GM18526 (cell line): ENCODE data around the gene IL31.

Experiments
- POLR2A ChIP-seq: IDR thresholded peaks from 3 replicates; pipeline ENCODE4 v1.6.1; 2011; ENCODE audit not compliant: insufficient read length; ENCODE audit errors: extremely low read depth

Gene IL31

GRCh38 chr12:122145505-122146330 is 28.3 kb downstream of the IL31 start:
- TF ChIP-seq POLR2A, result no peak

DNA sequence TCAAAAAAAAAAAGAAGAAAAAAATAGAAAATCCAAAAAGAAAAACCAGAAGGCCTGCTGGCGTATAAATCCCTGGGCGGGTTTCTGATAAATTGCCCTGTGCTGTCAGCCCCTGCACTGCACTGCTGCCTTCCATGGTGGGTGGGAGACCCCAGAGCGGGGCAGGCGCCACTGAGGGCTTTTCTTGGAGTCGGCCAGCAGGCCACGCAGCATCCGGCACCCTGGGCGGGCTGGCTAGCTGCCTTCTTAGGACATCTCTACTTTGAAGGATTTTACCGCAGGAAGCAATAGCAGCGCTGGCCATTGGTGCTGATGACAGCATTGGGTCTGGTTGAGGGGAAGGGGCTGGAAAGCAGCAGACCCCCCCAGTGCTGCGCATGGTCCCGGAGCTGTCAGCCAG is 29.1 kb downstream of the IL31 start:
- TF ChIP-seq POLR2A, result no peak

DNA sequence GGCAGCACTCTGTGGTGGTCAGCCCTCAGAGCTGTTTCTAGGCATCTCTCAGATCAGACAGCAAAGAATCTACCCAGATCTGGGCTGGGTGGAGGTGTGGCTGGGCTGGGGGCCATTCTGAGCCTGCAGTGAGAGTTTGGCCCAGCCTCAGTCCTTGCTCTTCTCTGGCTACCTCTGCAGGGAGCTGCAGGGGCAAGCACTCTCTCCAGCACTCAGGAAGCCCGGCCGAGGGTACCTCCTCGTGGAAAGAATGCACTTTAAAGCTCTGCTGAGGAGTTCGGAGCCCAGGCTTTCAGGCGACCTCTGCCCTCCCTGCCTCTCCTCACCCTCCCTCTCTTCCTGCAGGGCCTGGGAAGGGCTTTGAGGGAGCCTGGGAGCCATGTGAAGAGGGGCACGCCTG is 31.2 kb downstream of the IL31 start:
- TF ChIP-seq POLR2A, result no peak

DNA sequence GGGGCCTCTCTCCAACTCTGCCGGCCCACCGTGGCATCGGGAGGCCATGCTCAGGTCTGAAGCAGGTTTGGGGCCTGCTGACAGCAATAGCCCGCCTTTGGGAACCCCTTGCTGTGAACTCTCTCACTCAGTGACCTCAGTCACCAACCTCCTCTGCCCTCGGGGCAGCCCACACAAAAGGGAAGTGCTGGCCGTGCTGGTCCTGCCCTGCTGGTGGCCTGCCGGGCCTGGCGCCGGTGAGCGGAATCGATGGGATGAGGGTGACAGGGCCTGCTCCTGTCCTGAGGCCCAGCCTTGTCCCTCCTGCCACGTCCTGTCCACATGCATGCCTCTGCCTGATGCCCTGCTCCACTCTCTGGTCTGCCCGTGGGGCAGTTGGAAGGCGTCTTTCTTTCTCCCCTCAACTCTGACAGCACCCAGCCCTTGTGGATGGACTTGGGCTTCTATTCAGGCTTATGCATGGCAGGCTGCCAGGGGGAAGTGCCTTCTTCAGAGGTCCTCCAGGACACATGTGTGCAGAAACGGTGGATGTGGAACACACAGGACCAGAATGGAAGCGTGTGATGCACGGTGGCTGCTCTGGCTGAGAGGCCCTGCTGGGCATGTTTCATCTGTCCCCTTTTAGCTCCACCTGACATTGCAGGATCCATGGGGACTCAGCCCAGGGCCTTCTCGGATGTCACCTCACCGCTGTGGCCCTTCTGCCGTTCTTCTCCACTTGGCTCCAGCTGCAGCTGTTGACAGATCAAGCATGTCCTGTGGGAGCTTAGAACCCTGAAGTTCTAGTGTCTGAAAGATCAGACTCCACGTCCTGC is 31.9 kb downstream of the IL31 start:
- no peak for TF ChIP-seq POLR2A

DNA sequence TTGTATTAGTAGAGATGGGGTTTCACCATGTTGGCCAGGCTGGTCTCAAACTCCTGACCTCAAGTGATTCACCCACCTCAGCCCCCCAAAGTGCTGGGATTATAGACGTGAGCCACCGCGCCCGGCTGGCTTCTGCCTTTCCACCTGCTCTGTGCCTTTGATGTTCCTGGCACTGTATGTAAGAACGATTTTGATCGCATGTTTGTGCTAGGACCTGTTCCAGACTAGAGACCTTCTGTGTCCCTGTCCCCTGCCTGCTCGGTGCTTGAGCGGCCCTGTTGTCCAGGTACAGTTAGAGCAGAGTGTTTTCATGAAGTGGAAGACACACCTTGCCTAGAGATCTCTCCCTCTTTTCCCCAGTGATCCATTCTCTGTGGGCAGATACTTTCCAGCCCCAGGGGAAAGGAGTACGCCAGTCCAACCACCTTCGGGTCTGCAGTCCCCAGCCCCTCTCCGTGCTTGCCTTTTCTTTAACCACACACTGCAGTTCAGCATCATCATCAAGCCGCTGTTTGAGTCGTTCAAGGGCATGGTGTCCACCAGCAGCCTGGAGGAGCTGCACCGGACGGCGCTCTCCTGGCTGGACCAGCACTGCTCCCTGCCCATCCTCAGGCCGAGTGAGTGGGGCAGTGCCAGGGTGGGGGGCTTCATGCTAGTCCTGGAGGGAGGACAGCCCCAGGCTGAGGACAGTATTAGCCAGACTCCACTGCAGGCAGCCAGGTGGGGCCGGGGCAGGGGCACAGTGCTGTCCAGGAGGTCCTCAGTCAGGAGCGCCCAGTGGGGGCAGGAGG is 33.4 kb downstream of the IL31 start:
- TF ChIP-seq POLR2A, result no peak

DNA sequence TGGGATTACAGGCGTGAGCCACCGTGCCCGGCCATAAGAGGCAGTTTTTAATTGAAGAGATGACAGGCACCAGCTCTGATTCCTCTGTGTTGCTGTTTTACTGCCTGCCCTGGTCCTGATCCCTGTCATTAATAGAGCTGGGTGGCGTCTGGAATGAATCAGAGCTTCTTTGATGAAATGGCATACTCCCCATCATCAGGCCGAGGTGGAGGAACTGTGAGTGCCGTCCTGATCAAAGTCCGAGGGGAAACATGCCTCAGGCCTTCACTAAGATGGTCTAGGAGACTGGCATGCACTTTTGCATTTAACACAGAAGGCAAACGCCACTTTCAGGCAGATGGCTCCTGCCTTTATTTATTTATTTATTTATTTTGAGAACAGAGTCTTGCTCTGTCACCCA is 34.1 kb downstream of the IL31 start:
- TF ChIP-seq POLR2A, result no peak

GRCh38 chr12:122139266-122139665 is 34.8 kb downstream of the IL31 start:
- no peak for TF ChIP-seq POLR2A

DNA sequence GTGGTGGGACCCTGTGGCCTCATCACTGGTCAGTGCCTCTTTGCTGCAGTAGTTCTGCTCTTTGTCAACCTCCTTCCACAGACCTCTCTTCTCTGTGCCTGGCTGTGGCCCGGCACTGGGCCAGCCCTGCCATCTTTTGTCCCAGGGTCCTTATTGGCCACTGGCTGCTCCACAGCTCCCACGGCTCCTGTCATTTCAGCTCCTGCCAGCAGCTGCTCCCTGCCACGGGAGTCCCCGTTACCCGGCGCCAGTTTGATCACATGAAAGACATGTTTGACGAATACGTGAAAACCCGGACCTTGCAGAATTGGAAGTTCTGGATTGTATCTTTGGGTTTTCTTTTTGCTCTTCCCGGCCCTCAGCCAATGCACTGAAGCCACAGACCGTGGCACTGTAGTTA is 35.4 kb downstream of the IL31 start:
- no peak for TF ChIP-seq POLR2A

DNA sequence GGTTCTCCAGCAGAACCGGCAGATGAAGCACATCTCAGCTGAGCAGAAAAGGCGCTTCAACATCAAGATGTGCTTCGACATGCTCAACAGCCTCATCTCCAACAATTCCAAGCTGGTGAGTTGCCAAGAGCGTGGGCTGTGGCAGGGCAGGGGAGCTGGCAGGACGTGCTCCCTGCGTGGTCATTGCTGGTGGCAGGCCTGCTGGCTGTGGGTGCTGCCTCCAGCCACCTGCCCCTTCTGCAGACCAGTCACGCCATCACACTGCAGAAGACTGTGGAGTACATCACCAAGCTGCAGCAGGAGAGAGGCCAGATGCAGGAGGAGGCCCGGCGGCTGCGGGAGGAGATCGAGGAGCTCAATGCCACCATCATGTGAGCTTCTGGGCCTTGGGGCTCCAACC is 35.8 kb downstream of the IL31 start:
- no peak for TF ChIP-seq POLR2A

GRCh38 chr12:122137681-122138080 is 36.3 kb downstream of the IL31 start:
- no peak for TF ChIP-seq POLR2A

- no peak for TF ChIP-seq POLR2A
Measured at GRCh38 chr12:122137229-122137628, 36.8 kb downstream of the IL31 start.

- no peak for TF ChIP-seq POLR2A
Measured at GRCh38 chr12:122135437-122136031, 38.5 kb downstream of the IL31 start.

DNA sequence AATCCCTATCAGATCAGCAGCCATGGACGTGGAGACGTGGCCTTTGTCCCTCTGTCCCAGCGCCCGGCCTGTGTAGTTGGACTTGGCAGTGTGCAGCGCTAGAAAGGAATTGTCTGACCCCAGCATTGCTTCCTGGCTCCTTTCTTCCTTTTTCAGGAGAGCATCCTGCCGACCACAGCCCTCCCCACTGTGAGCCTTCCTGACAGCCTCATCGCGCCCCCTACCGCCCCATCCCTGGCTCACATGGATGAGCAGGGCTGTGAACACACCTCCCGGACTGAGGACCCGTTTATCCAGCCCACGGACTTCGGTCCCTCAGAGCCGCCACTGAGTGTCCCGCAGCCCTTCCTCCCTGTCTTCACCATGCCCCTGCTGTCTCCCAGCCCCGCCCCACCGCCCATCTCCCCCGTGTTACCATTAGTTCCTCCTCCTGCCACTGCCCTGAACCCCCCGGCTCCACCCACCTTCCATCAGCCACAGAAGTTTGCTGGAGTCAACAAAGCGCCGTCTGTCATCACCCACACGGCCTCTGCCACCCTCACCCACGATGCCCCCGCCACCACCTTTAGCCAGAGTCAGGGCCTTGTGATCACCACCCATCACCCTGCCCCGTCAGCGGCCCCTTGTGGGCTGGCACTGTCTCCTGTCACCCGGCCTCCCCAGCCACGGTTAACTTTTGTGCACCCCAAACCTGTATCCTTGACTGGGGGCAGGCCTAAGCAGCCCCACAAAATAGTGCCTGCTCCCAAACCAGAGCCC is 40.6 kb downstream of the IL31 start:
- TF ChIP-seq POLR2A, result no peak

DNA sequence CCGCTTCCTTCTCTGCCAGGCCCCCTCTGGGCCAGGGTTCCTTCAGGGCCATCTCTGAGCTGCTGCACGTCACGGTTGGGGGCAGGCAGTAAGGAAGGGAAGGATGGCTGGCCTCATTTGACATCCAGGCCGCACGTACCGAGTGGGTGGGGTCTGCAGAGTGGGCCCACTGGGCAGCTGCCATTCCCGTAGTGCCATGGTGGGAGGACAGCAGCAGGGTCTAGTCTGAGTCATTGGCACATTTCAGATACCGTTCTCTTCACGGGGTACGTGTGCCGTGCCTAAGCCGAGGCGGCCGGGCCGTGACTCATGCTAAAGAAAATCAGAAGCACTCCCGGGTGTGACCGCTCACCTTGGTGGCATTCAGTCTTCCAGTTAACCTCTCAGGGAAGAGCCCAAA is 43.9 kb downstream of the IL31 start:
- TF ChIP-seq POLR2A, result no peak
